Measurements from ENCODE around the gene LSM14B.
A peak's percentile ranks its signal among the peaks of the same experiment; 100 is the strongest.

The LSM14B gene

DNA sequence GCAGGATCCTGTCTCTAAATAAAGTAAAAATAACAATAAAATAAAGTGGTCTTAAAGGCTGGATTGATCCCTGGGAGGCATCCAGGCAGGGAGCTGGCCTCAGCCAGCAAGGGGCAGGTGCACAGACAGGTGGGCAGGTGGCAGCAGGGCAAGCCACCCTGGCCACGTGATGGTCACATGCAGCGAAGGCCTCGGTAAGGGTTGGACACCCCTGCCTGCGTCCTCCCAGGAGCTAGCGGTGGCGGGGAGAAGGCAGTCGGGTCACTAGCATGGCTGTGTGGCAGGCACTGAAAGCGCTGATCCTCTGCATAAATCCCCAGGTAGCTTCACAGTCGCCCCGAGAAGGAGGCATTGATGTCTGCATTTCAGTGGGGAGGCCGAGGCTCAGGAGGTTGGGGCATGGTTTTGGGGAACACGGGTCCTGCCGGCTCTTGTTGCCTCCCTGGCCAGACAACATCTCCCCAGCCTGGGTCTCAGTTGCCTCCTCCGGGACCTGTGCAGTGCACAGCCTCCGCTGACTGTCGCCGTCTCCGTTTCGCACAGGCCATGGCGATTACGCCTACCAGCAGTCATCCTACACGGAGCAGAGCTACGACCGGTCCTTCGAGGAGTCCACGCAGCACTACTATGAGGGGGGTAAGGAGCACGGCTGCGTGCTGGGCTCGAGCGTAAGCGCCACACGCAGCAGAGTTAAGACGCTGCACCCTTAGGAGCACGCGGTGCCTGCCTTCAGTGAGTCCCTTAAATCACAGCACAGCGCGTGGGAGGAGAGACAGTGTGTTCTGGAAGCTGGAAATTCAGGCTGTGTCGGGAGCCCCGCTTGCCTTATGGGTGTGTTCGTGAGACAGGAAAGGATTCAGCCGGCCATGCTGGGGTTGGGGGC, 42.8 kb downstream of the LSM14B start:
- DNase-seq: no peak

DNA sequence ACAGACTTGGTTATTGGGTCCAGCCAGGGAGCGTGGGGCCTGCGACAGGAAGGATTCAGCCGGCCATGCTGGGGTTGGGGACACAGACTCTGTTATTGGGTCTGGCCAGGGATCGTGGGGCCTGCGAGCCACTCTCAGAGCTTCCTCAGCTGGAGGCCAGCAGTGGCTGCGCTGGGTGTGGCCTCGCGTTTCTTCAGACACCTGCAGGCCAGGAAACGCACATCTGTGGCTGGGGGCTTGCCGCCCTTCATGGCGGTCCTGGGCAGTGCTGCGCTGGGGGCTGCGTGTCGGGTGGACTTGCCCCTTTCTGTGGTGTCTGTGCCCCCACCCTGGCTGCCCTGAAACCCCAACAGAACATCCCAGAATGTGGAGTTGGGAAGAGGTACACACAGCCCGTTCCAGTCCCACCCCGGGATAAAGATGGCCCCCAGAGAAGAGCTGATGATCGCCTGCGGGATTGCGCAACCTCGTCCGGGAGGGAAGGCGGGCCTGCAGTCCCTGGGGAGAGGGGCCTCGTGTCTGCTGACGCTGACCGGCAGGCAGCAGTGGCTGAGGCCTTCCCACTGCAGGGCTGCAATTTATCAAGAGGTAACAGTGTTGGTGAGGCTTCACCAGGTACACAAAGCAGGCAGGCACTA, 43.6 kb downstream of the LSM14B start:
- DNase-seq: no peak

DNA sequence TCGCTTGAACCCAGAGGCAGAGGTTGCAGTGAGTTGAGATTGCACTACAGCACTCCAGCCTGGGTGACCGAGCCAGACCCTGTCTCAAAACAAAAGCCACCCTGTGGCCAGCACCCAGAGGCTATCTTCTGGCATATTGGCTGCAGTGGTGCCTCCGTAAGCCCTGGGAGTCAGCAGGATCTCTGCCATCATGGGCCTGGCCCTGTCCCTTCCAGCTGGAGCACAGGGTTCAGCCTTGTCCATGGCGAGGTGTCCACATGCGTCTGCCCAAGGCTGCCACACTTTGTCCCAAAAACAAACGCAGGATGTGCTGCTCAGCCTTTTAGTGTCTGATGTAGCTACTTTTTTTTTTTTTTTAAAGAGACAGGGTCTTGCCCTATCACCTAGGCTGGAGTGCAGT, 45.2 kb downstream of the LSM14B start:
- DNase-seq: no peak

DNA sequence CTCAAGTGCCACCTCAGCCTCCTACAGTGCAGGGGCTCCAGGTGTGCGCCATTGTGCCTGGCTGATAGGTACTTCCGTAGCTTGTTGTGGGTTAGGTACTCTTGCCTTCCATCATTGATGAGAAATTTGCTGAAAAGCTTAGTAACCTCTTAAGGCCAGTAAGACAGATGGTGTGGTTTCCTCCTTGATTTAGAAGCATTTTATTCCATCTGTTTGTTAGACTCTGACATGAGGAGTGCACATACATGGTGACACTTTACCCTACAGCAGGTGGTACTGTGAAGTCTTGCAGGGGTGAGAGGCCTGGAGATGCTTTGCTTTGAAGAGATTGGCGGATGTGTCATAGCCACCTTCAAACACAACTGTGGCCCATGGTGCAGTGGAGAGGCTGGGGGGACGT, 45.8 kb downstream of the LSM14B start:
- DNase-seq: peak in 1 of 14 donors; percentile 63

DNA sequence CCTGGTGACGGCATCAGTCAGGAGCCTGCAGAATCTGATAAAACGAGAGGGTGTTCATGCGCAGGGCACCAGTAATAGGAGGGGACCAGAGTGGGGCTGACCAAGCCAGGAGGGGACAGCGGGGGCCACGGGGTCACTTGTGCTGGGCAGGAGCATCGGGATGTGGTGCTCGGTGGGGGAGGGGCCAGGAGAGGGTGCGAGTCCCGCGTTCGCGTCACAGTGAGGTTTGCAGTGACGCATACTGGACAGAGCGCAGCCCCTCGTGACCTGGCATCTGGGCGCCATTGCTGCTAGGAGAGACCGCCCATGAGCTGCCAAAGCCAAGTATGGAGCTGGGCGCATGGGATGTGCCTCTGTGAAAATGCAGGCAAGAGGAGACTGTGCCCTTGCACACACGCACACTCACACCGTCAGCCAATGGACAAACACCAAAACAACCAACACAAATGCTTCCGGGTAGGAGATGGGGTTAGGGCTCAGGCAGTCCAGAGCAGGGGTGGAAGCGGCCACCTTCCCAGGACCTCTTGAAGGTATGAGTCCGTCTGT, 46.7 kb downstream of the LSM14B start:
- no peak for DNase-seq

DNA sequence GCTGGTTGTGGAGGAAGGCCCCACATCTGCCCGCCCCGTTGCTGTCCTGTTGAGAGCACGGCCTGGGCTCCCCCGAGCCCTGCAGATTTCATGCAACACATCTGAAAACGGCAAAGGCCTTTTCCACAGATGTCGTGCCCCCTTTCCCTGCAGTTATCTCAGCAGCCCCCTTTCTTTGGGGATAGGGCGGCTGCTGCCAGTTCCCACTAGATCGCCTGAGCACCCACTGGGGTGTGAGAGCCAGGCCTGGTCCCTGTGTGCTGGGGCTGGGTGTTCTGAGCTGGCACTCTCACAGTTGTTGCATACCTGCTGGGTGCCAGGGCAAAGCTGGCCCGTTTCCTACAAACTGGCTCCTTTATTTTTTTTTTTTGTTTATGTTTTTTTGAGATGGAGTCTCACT, 48.3 kb downstream of the LSM14B start:
- DNase-seq: no peak

DNA sequence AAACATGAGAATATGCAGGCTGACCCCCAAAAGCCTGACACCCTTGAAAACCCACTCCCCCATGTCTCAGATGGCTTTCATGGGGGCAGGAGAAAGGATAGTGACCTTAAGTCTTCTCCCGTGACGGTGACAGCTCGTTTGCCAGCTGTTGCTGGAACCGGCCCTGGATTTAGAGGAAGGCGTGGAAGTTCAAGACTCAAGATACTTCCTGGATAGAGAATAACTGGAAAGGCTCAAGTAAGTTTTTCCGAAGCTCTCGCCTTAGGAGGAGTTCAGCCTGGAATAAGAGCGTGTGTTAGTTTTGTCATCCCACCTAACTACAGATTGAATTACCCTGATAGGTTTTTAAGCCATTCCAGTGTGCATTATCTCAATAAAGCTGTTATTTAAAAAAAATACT, 49.0 kb downstream of the LSM14B start:
- DNase-seq: no peak

DNA sequence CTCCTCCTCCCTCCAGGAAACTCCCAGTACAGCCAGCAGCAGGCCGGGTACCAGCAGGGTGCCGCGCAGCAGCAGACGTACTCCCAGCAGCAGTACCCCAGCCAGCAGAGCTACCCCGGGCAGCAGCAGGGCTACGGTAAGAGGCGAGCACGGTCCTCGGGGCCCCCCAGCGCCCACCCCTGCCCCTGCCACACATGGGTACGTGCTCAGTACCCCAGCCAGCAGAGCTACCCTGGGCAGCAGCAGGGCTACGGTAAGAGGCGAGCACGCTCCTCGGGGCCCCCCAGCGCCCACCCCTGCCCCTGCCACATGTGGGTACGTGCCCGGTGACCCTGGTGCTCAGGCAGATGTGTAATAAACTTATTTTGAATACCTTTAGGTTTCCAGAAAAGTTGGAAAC, 50.4 kb downstream of the LSM14B start:
- DNase-seq: no peak

DNA sequence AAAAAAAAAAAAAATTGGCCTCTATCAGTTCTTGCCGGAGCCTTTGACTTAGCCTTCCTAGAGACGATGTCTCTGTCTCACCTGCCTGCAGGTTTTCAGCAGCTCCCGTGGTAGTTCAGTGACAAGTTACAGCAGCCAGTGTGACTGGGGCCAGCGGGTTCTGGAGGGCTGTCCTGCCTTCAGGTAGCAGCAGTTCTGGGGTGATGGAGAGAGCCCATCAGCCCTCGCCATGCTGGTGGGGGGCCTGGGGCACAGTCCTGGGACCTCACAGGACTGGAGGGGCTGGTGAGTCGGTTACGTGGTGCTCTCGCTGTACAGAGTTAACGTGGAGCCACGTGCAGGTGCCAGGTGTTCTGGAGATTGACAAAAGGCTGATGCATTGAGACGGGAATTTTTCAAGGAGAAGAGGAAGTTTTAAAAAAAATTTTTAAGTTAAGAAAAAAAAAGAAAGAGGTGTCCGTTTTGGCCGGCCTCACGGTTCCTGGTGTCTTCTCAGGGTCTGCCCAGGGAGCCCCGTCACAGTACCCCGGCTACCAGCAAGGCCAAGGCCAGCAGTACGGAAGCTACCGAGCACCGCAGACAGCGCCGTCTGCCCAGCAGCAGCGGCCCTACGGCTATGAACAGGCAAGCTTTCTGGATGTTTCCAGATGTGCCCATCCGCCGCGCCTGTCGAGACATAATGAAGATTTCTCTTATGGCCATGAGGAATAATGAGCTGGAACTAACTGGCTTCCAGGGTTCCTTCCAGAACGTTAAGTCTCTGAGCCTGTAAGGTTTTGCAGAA, 51.9 kb downstream of the LSM14B start:
- no peak for DNase-seq

DNA sequence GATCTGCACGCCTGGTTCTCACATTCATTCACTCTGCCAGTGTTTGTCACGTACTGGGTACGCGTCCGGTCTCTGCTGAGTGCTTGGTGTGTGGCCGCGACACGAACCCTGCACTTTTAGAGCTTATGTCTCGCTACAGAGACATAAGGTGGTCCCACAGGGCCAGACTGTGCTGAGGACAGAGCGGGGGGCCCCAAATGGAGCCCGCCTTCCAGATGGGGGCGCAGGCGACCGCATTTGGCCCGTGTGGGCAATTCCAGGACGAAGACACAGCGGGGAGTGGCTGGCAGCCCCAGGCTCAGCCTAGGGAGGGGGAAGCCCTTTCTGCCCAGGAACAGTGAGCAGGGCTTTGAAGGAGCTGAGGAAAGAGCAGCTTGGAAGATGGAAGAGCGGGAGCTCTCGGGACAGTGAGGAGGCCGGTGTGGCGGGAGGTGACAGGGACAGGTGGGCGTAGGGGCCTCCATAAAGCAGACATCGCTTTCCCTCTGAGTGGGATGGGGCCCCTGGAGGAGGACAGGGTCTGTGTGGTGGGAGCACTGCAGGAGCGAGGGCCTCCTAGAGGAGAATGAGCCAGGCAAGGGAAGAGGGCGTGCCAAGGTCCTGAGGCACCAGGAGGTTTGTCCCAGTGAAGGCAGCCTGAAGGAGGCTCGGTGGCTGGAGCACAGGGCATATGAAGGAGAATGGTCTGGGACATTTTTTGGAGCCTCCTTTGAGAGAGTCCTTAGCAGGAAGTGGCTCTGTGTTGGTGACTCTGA, 52.8 kb downstream of the LSM14B start:
- DNase-seq: no peak

DNA sequence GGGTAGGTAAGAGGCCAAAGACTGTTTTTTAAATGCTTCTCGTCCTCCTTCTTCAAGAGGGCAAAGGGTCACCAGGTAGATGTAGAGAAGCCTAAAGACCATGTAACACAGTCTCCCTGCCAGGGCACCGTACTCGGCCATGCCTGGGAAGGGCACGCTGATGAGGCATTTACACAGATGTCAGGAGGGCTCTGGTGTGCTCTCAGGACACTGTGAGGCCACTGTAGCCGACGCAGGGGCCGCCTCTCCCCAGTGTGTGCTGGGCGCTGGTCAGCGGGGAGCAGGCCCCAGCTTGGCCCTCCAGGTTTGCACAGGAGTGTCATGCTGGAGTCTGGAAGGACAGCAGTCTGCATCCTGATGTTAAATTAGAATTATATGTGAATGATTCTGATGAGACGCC, 53.4 kb downstream of the LSM14B start:
- DNase-seq: no peak

DNA sequence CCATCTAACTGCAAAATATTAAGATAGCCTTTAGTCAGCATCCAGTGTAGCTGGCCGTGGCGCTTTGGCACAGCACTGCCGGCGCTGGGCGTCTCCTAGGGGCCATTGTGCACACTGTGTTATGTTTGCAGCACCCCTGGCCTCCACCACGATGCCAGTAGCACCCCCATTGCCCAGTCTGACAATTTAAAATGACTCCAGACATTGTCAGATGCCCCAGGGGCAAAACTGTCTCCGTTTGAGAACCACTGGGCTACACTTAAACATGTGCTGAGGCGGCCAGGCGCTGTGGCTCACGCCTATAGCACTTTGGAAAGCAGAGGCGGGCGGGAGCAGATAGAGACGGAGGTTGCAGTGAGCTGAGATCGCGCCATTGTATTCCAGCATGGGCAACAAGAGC, 54.6 kb downstream of the LSM14B start:
- DNase-seq: no peak

DNA sequence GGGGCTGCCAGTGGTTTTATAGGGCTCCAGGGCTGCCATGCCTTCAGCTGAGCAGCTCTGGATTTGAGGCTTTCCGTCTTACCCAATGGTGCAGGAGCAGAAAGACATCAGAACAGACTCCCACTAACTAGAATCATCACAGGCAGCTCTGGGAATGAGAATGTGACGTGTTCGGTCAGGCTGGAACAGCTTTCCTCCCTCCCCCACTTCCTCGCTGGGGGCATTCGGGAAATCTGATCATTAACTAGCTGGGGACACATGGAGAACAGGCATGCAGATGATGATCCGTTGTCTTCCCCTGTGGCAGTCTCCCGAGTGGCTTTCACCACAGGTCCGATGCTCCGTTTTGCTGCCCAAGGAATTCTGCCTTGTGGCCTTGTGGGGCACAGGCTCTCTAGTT, 55.0 kb downstream of the LSM14B start:
- DNase-seq: no peak

DNA sequence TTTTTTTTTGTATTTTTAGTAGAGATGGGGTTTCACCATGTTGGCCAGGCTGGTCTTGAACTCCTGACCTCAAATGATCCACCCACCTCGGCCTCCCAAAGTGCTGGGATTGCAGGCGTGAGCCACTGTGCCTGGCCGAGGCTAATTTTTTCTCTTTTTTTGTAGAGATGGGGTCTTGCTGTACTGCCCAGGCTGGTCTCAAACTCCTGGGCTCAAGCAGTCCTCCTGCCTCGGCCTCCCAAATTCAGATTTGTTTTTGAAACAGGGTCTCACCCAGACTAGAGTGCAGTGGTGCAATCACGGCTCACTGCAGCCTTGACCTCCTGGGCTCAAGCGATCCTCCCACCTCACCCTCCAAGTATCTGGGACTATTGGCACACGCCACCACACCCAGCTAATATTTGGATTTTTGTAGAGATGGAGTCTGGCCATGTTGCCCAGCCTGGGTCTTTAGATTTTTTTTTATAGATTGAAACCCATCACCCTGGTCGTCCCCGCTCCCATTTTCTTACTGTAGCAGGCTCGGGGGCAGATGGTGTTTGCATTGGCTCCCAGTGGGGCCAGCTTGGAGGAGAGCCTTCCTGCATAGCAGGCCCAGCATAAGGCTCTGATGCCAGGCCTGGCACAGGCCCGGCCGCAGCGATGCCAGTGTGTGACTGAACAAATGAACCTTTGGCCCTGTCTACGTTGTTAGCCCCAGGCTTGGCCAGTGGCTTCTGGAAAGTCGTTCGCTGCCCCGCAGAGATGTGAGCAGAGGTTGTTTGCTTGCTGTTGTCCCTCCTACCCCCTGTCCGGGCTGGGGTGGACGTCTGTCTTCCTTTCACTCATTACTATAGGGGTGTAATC, 56.3 kb downstream of the LSM14B start:
- peak in 2 of 14 donors; percentile 29 to 91 for DNase-seq

DNA sequence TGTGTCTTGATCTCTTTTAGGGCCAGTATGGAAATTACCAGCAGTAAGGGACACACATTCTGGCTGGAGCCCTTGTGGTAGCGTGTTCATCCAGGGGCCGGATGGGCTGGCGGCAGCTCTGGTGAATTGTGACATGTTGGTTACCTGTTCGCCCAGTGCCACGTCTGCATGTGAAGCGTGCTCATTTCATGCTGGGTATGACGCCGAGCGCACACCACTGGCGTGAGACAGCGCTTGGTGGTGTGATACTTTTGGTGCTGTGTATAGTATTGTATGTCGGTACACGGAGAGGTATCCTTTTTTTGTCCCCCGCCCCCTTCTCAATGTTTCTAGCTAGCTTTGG, 56.9 kb downstream of the LSM14B start:
- no peak for DNase-seq

DNA sequence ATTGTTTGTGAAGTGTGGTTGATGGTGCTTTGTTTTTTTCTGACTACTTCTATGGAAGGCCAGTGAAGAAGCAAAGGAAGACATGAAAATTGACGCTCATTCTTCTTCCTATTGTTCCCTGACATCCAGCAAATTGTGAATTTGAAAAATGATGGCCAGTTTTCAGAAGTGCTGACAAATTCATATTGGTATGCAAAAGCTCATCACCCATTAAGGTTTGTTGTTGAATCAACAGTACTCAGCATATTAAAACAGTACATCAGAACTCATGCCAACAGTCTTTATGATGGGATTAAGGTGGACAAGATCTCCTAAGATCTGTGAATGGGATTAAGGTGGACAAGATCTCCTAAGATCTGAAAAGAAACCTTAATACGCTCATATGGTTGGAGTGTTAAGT, 59.5 kb downstream of the LSM14B start:
- no peak for DNase-seq

DNA sequence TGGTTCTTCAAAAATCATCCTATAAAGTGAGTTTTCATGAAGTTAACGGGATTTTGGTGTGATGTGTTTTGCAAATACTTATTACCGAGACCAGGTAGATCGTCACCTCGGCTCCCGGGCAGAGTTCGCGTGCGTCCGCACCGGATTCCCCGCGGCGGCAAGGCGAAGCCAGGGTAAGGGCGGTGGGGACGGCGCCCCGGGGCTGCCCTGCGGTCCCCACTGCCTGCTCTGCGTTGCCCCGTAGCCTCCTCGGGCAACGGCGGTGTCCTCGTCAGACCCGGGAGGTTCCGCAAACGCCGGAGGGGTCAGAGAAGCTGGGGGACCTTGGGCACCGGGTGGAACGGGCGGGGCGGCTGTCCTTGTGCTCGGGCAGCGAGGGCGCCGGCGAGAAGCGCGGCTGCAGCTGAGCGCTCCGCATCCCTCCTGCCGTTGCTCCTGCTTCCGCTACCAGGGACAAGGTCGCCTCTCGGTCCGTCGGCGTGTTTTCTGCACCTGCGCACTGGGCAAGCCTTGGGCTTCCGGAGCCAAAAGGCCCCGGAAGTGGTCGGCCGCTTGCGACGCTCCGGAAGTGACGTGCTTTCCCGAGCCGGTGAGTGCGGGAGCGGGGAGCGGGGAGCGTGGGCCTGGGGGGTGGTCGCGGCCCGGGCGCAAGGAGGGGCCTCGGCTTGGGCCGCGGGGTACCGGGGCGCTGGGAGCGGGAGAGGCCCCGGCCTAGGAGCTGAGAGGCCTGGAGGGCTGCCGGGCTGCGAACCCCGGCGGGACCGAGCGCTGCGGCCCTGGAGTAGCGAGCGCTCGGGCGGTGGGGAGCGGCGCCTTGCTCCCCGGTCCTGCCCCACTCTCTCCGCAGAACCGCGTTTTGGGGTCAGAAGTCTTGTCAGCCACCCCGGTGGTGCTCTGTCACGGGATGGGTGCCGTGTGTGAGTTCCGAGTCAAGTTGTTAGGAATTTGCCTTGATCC, 60.5 kb downstream of the LSM14B start, which contains the start of gene MTG2:
MTG2 (plus strand) TSS at position 560 of the 957 bp plus-strand sequence. CDS start 10,393 bp downstream, outside the sequence.
- DNase-seq: peak; percentile 54 to 96 (median 88)

DNA sequence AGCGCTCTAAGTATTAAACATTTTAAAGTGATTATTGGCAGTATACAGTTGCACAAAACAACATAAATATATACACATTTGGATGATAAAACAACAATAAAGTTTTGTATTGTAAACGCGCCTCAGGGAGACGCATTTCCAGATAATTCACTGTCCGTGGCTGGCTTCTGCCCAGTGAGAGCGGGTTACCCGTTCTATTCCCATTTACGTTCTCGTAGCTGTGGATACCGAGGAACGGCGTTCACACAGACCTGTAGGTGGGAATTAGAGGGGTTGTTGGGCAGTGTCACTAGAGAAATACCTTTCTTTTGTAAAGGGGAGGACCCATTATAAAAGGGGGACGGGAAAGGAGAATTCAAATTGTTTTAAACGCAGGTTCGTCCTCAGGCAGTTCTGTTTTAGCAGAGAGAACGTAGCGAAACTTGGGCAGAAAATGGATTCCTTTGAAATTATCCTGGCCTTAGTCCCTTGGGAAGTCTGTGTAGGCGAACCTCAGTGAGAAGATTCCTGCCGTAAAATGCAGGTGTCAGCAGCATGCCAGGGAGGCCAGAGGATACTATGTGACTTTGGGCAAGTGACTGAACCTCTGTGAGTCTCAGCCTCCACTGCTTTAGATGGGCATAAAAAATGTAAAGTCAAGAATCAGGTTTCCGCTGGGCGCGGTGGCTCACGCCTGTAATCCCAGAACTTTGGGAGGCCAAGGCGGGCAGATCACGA, 61.3 kb downstream of the LSM14B start:
- DNase-seq: no peak
